PC-9 (cell line): ENCODE data around the gene WDR48.

Experiments
- CTCF ChIP-seq: fragments of 200-600 bp; sonication (generic); conservative IDR thresholded peaks from 2 replicates; pipeline ENCODE4 v1.6.1; 2017; ENCODE audit warnings: mixed run types, antibody characterized with exemption, mild to moderate bottlenecking, moderate library complexity
- EZH2 ChIP-seq: fragments of 200-600 bp; sonication (generic); IDR thresholded peaks from 2 replicates; pipeline ENCODE4 v1.8.0; 2017; ENCODE audit warnings: antibody characterized with exemption, low read depth

- TF ChIP-seq CTCF (no peak), EZH2 (no peak)
Observed at GRCh38 chr3:39053696-39054095, 1.9 kb downstream of the WDR48 start.
